Posterior cingulate gyrus (tissue), 11 donors: ENCODE data around the gene ZCCHC18.
"Not testable (repeated sequence)": the region's sequence is repeated elsewhere in the genome, so short reads cannot be mapped to it uniquely, and the experiment has no call there.

Experiments
- DNase-seq, 10 donors: peaks; one replicate each; pipeline versions ENCODE4 v3.0.0 to v3.0.0-alpha.2; 2020 to 2021; ENCODE audit warnings: mixed read lengths in 3 of 10
- intact Hi-C: fragments of 100-400 bp; cut with DNase I; formaldehyde crosslinking; loops from one replicate; pipeline ENCODE4 v1.15.1; 2023

ZCCHC18 gene

DNA sequence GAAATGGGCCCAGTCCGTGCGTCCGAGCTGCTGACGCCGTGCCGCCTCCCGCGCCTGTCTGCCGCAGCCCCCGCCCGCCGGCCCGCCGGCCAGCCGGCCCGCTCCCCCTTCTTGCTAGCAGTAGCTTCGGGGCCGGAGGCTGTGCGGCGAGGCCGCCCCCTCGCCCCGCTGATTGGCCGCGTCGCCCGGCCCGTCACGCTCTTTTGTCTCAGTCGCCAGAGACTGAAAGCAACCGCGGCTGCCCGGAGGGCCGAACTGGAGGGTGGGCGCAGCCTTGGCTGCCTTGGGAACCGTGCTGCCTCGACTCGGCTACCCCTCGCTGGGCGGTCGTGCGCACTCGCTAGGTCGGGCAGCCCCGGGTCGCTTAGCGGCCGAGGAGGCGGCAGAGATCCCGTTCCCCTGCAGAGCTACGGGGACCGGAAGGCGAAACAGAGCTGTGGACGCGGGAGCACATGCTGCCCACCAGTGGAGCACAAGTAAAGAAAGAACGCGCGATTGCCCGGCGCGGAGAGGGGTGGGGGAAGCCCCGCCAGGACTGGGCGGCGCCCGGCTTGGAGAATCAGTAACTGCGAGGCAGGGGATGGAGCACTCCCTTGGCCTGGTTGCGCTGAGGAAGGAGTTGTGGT is at the start of gene ZCCHC18:
Gene ZCCHC18, plus strand, starts transcription at position 198 of the 626 bp plus-strand sequence. CDS start 1,589 bp downstream, outside the sequence.
- intact Hi-C loops = no loop called here
- DNase-seq = peak; percentile 19 to 94 (median 55)

DNA sequence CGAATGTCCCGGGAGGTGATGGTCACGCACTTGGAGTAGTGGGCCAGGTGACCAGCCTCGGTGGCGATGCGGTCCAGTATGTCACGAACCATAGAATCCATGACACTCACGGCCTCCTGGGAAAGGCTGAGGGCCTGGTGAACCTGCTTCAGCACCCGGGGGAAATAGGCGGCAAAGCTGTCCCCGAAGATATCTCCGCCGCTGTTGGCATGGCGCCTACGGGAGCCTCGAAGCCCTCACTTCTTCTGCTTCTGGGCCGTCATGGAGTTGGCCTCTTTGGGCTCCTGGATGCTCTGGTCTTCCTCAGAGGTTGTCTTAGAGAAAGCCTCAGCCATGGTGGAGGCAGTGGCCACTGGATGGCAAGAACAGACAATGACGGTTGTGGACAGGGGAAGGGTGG is 49.7 kb upstream of the ZCCHC18 start:
- intact Hi-C loops = not testable (repeated sequence)
- peak in 2 of 10 donors; percentile 45 to 75 for DNase-seq

DNA sequence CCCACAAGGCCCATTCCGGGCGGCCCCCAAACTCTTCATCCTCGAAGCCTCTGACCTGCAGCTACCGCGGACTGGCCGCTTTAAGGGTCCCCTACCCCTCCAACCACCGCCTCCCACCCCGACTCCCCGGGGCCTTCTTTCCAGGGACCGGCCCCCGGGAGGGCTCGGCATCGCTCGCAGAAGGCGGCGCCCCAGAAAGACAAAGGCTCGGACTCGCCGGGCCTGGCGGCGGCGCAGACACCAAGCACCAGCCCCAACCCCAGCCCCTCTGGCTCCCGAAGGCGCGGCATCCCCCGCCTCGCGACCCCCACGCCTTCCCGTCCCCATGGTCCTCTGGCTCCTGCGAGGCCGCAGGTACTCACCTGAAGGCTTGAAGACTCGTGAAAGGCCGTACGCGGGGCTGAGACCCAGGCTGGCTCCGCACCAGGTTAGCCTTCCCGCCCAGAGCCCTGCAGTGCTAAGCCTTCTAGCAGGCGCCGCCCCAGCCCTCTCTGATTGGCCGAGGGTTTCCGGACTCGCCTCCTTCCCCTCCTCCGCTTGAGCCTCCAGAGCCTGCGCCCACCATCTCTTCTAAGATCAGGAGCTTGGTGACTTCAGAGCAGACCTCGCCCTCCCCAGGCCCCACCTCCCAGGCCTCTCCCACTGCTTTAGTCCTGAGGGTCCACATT is 36.4 kb upstream of the ZCCHC18 start, which contains the start of gene TMSB15C:
Gene TMSB15C, minus strand, starts transcription at position 459 of the 668 bp plus-strand sequence.
- intact Hi-C loops, DNase-seq: not testable (repeated sequence)

DNA sequence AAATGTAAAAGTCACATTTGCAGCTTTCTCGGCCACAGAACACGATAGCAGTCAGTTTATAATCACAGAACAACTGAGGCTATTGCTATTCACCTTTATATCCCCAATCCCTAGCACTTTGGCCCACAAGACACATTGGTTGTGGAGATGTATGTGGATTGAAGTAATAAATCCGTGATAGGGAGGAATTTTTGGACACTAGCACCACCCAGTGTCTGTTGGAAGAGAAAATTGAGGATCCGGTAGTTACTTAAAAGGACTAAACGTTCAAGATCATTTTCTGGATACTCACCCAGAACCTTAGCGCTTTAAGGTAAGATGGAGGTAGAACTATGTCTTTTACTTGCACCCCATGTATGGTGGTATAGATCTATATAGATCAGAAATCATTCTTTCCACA is 34.5 kb upstream of the ZCCHC18 start:
- DNase-seq, intact Hi-C loops: not testable (repeated sequence)

DNA sequence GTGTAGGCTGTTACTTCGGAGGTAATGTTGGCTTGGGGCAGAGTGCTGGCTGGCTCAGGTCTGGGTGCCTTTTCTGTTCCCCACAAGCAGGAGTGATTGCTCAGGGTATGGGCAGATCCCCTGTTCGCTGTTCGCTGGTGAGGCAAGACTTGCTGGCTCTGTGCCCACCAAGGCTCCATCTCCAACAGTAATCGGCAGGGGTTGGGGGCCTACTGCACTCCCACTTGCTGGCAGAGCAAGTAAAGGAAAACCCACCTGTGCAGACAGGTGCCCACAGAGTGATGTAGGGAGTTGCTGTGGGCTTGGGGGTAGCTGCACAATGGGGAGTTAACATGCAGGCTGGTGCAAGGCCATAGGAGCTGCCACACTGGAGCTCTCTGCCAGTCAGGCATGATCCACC is 28.3 kb upstream of the ZCCHC18 start:
- intact Hi-C loops = no loop called here
- peak in 1 of 10 donors; percentile 59 for DNase-seq

DNA sequence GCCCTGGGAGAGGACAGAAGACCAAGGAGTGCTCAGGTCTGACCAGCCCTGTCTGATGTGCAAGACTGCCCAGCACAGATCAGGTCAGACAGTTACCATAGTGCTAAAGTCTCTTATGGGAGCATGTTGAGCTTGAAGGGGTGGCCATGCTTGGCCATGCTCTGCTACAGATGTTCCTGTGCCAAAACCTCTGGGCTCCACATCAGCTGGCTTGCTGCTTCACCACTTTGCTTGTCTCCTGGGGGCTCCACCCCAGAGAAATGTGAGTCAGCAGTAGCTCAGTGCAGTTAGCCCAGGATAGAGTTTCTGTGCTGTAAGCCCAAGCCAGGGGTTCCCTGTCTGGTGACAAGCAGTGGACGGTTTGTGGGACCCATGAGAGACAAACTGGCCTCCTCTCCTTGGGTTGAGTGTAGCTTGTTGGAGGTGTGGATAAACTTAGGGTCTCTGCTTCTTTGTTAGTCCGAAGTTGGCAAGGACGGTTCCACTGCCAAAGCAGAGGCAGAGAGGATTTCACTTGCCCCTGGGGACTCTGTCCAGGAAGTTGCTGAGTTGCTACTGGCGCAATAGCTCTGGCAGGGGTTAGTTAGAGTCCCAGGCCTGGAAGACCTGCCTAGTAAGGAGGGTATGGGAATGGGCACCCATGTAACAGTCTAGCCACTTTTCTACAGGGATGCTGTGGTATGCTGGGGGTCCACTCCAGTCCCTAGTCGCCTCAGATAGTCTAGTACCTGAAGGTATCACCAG is 27.6 kb upstream of the ZCCHC18 start:
- intact Hi-C loops = no loop called here
- DNase-seq = no peak

DNA sequence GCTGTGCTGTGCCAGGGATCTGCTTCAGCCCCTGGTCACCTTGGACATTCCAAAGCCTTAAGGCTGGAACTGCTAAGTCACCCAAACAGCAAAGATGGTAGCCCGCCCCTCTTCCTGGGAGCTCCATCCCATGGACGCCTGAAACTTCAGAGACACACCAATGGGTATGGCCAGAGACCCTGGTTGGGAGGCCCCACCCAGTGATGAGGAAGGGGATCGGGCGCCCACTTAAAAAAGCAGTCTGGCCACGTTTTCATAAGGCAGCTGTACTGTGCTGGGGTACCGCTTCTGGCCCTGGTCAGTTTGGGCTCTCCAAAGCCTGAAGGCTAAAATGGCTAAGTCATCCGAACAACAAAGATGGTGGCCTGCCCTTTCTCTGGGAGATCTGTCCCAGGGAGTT is 26.8 kb upstream of the ZCCHC18 start:
- intact Hi-C loops = no loop called here
- peak in 1 of 10 donors; percentile 70 for DNase-seq

DNA sequence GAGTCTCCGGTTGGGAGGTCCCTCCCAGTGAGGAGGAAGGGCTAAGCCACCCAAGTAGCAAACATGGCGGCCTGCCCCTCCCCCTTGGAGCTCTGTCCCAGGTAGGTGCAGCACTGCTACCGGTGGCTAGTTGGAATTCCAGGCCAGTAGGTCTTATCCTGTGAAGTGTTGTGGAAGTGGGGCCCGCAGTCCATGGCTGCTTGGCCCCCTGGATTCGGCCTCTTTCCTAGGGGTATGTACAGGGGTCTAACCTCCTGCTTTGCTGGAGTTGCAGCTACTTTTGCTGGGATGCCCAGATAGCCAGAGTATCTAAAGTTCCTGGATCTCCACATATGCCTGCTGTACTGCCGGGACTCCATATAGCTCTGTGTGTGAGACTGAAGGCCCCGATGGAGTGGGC is 26.4 kb upstream of the ZCCHC18 start:
- intact Hi-C loops = no loop called here
- DNase-seq = peak in 1 of 10 donors; percentile 46

DNA sequence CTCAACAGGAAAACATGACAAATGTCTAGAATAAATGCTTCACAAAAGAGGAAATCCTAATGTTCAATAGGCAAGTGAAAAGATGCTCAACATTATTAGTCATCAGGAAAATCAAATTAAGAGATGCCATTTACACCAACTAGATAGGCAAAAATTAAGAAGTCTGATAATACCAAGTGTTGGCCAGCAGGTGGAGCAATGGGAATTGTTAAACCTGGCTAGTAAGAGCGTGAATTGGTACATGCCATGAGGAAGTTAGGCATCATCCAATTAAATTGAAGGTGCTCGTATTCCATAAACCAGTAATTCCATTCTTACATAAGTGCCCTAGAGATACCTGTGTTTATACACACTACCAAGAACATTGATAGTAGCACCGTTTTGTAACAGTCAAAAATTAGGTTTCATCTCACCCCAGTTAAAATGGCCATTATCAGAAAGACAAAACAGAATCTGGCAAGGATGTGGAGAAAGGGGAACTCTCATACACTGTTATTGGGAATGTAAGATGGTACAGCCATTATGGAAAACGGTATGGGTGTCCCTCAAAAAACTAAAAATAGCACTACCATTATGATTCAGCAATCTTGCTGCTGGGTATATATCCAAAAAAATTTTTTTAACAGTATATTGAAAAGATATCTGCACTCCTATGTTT is 14.0 kb upstream of the ZCCHC18 start:
- intact Hi-C loops = loop anchor here (1.0 kb wide), 1 partner anchor 38 kb away; no protein-coding TSS in a partner anchor
- DNase-seq = peak in 3 of 10 donors; percentile 21 to 50 (median 23)

DNA sequence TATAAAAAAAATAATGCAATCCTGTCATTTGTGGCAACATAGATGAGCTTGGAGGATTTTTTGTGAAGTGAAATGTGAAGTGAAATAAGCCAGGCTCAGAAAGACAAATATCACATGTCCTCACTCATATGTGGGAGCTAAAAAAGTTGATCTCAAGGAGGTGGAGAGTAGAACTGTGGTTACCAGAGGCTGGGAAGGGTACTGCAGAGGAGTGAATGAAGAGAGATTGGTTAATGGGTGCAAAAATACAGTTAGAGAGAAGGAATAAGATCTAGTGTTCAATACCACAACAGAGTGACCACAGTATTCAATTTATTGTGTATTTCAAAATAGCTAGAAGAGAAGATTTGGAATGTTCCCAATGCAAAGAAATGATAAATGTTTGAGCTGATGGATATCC is 13.4 kb upstream of the ZCCHC18 start:
- intact Hi-C loops = loop anchor here (1.0 kb wide), 1 partner anchor 37 kb away; no protein-coding TSS in a partner anchor
- no peak for DNase-seq

DNA sequence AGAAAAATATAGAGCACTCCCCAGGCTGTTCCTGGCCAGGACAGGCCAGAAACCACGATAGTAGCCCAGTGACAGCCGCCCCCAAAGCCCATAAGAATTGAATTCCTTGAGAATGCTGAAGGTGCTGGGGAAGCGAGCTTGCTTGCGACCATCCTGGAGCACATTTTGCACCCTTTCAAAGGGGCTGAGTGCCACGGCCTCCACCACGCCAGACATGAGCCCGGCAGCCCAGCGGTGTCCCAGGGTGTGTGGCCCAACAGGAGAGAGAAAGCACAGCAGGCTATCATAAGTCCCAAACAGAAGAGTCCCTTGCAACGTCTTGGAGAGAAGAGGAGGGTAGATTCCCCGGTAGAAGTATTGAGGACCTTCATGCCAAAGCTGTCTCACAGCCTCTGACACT is 7.6 kb upstream of the ZCCHC18 start:
- intact Hi-C loops = no loop called here
- peak in 1 of 10 donors; percentile 58 for DNase-seq

DNA sequence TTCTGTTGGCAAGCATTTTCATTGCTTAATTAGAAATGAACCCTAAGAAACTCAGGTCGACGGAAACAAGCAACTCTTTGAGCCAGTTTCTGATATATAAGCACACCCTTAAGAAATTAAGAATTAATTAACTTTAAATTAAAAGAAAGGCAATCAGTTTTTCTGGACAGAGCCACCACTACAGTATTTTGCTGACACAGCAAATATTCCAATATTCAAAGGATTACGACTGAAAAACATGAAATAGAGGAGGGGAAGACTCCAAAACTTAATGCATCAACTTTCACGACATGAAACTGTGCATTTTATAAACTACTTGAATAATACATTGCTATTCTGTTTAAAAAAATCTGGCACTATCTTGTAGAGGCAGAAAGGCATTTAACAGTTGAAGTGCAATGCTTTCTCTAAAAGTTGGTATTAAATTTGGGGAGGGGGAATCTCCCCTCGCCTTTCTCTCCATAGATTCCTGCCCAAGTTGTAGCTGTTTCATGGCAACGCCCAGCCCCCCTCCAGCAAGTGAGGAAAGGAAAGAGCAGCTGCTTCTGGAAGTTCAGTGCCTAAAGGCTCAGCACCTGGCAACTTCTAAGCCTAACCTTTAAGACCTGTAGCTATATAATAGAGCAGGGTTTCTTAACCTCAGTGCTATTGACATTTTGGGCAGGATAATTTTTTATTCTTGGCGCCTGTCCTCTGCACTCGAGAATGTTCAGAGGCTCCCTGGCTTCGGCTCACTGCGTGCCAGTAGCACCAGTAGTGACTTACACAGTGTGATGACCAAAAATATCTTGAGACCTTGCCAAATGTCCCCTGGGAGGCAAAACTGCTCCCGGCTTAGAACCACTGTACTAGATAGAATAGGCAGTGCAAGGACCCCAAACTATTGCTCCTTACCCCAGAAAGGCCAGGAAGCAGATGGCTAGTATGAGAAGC is 6.7 kb upstream of the ZCCHC18 start:
- peak in 1 of 10 donors; percentile 67 for DNase-seq
- intact Hi-C loops = no loop called here

DNA sequence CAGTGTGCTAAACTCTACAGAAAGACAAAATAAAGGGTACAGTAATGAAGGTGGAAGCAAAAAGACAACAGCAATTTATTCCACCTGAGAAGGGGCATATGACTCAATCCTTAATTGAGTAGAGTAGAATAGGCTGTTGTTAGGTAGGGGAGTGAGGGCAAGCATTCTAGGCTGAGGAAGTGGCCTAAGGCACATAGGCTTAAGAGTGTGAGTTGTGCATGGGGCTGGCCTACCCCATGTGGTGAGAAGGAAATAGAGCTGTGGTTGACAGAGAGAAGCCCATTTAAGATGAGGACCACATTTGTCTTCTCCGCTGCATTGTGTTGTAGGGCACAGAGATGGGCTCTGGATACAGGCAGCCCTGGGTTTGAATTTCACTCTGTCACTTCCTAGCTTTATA is 3.4 kb upstream of the ZCCHC18 start:
- DNase-seq = no peak
- intact Hi-C loops = no loop called here

DNA sequence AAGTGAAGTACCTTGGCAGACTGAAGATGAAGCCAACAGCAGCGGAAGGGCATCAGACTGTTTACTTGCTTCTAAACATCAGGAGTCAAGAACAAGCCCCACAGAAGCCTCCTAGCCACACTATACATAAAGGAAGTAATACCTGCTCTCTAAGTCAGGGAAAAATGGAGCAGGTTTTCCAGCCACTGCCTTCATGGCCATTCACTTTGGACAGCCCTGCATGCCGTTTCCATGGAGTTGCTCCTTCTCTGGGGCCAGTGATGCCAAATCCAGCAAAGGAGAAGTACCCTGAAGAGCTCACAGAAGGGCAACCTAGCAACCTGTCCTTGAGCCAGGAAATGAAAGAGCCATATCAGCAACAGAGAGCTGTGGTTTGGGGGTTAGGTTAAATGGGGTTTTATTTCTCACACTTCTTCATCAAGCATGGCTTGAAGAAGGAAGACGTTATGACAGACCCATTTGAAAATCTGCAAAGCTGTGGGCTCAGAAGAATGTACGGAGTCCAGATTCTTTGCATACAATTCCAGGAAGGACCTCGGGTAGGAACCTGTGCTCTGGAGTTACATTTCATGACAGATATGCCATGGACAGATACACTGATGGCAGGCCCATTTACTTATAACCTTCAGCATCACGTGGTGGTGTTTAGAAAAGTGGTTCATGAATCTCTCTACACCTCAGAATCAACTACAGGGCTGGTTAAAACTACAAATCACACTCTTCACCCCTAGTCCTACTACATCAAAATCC is 1.7 kb upstream of the ZCCHC18 start:
- DNase-seq, intact Hi-C loops: not testable (repeated sequence)

DNA sequence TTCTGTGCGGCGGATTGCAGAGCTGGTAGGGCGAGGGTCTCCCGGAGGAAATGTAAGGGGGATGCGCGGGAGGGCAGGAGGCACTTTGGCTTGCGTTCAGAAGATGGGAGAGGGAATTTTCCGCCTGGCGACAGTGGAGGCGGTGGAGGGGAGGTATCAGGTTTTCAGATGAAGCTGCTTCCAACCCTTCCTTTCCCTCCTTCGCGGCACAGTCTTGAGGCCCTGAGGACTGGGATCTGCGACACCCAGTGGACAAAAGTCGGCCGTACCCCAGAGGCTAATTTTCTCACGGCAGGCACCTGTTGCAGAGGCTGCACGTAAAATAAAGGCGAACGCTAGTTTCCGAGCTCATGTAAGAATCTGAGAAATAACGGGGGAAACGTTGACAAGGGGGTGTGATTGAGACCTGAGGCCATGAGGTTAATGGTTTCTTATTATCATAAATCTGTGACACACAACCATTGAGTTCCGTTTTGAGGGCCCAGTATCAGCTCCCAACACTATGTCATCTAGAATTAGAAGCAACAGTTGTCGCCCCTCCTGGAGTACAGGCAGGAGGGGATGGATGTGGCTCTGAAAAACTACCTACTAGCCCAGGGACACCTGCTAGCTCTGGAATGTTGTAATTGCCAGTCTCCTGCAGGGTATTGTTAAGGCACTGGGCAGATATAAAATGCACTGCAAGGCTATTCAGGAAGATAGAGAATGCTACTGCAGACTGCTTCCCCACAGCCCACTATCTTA is 1.1 kb downstream of the ZCCHC18 start:
- intact Hi-C loops = no loop called here
- DNase-seq = peak; percentile 32 to 92 (median 58)

DNA sequence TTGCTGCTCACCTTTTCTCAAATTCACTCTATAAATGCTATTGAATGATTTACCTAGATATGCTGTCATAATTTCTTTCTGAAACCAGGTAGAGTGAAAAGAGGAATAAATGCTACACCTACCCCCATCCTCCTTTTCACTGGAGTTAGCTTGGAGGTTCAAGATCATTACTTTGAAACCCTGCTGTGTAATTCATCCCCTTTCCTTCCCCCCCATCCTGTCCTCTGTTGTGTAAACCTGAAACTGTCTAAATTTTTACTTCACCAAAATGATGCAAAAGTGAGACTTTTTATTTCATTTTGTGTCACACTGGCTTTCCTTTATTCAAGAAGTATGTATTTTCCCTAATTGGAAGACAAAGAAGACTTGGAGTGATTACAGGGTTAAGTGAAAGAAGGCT is 5.4 kb downstream of the ZCCHC18 start:
- DNase-seq = no peak
- intact Hi-C loops = no loop called here

DNA sequence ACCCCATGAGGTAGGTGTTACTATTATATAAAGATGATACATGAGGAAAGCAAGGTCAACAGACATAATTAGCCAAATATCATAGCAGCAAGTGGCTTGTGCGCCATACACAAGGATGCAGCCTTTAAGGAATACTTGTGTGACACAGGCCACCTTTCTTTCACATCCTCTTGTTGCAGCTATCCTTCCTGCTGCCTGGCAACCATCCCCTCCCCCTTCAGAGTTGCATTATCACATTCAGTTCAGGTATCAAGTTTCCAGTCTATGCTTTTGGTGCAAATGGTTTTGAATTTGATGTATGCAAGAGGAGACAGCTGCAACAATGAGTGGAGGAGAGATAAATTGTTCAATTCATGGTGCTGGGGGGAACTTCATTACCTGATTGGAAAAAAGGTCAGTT is 6.4 kb downstream of the ZCCHC18 start:
- intact Hi-C loops = no loop called here
- DNase-seq = no peak

DNA sequence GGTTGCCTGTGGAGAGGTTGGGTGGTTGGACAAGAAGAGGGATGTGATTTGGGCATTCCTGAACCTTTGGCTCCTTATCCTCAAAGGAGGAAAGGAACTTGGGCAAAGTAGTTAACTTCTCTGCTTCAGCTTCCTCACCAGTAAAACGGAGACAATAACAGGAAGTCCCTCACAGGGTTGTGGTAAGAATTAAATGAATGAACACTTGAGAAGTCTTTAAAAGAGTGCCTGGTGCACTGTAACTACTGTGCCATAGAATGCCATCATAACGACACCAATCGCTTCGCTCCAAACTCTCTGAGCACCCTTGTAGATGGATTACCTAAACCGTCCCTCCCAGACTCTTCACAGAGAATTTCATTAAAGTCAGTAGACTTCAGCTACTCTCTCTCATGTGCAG is 10.5 kb downstream of the ZCCHC18 start:
- intact Hi-C loops = no loop called here
- no peak for DNase-seq
